Measurements from ENCODE around the gene UBTD1.

UBTD1 gene

GRCh38 chr10:97505152-97505551 is 6.4 kb downstream of the UBTD1 start:
- no peak overlapping the region for H3K9ac ChIP-seq (ENCODE audit: low read depth, low read length)
- peaks cover 10% of the 10 kb centered on the region; the same call in 1 of the 2 replicates for H3K4me1 ChIP-seq (ENCODE audit: insufficient read depth, low read length)

GRCh38 chr10:97506199-97506991 is 7.7 kb downstream of the UBTD1 start:
- no peaks in the 10 kb centered on the region for H3K9me3 ChIP-seq (ENCODE audit: insufficient read depth, low read depth, low read length)

More at GRCh38 chr10:97505152-97505551, 6.4 kb downstream of the UBTD1 start:
- Histone ChIP-seq H3K4me3 (ENCODE audit: low read length) (no peak overlapping the region), H3K9me3 (ENCODE audit: insufficient read depth, low read depth, low read length) (no peaks in the 10 kb centered on the region), H3K27ac (ENCODE audit: low read length) (no peak overlapping the region), H3K27me3 (ENCODE audit: insufficient read depth, low read length) (peaks cover 22% of the 10 kb centered on the region), H3K36me3 (ENCODE audit: insufficient read depth, low read depth, low read length) (no peaks in the 10 kb centered on the region)

DNA sequence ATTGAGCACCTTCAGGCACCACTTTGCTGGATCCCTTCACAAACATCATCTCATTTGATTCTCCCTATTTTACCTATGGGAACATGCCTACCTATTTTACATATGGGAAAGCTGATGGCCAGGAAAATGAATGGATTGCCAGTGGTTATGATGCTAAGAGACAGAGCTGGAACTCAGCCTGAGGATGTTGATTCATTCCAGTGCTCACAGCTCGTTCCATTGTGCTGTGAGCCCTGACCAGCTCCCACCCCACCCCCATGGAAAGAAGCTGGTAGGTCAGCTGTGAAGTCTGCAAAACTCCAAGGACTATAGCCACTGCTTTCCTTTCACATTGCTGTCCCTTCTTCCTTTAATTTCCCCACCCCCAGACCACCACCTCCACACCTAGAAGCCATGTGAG is 9.6 kb downstream of the UBTD1 start:
- peaks cover 9% of the 10 kb centered on the region; the same call in 1 of the 2 replicates for H3K4me1 ChIP-seq (ENCODE audit: insufficient read depth, low read length)
- H3K27ac ChIP-seq (ENCODE audit: low read length) = no peak overlapping the region
- no peak overlapping the region for H3K9ac ChIP-seq (ENCODE audit: low read depth, low read length)
- no peaks in the 10 kb centered on the region for H3K36me3 ChIP-seq (ENCODE audit: insufficient read depth, low read depth, low read length)
- no peaks in the 10 kb centered on the region for H3K27me3 ChIP-seq (ENCODE audit: insufficient read depth, low read length)
- H3K4me3 ChIP-seq (ENCODE audit: low read length) = no peak overlapping the region
- no peaks in the 10 kb centered on the region for H3K9me3 ChIP-seq (ENCODE audit: insufficient read depth, low read depth, low read length)

More at GRCh38 chr10:97506199-97506991, 7.7 kb downstream of the UBTD1 start:
- Histone ChIP-seq H3K27ac (ENCODE audit: low read length) (no peak overlapping the region), H3K4me1 (ENCODE audit: insufficient read depth, low read length) (peaks cover 9% of the 10 kb centered on the region; the same call in 1 of the 2 replicates), H3K4me3 (ENCODE audit: low read length) (no peak overlapping the region), H3K9ac (ENCODE audit: low read depth, low read length) (no peak overlapping the region), H3K36me3 (ENCODE audit: insufficient read depth, low read depth, low read length) (no peaks in the 10 kb centered on the region), H3K27me3 (ENCODE audit: insufficient read depth, low read length) (peaks cover 10% of the 10 kb centered on the region; the same call in 1 of the 2 replicates)

DNA sequence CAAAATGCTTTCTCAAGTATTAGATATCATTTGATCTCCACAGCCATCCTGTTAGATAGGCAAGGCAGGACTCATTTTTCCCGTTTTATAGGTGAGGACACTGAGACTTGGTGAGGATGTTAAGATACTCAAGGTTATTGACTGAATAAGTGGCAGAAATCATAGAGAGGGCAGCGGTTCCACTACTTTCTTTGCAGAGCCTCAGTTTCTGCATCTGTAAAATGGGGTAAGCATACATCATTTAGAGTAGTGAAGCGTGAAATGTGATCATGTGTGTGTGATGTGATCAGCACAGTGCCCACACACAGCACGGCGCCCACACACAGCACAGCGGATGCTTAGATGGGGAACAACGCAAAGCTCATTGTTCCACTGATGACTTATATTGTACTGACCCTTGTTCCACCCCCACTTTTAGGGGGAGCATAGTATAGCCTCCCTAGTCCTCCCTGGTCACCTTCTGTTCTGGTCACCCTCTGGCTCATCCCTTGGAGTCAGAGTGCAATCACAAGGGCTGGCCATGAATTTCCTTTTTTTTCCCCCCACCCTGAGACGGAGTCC is 10.5 kb downstream of the UBTD1 start:
- Histone ChIP-seq H3K9me3 (ENCODE audit: insufficient read depth, low read depth, low read length) (no peaks in the 10 kb centered on the region), H3K9ac (ENCODE audit: low read depth, low read length) (no peak overlapping the region), H3K27me3 (ENCODE audit: insufficient read depth, low read length) (no peaks in the 10 kb centered on the region), H3K27ac (ENCODE audit: low read length) (no peak overlapping the region), H3K4me1 (ENCODE audit: insufficient read depth, low read length) (peaks cover 9% of the 10 kb centered on the region; the same call in 1 of the 2 replicates), H3K4me3 (ENCODE audit: low read length) (no peak overlapping the region), H3K36me3 (ENCODE audit: insufficient read depth, low read depth, low read length) (no peaks in the 10 kb centered on the region)

DNA sequence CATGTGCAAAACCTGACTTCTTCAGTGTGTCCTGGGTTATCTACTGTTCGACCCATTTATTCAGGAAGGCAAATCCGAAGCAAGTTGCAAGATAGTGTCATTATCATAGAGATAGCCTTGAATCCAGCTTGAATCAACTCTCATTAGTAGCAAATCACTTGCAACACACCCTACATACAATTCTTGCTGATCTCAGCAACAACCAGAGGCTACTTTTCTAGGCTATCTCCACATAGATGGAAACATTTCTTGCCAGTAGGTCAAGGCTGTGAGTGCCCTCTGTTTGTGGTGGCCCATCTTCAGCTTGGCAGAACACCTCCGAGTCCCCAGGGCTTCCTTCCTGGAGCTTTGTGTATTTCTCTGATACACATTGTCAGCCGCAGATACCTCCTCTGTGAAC is 12.0 kb downstream of the UBTD1 start:
- H3K9ac ChIP-seq (ENCODE audit: low read depth, low read length) = no peak overlapping the region
- no peak overlapping the region for H3K4me3 ChIP-seq (ENCODE audit: low read length)
- H3K27ac ChIP-seq (ENCODE audit: low read length) = no peak overlapping the region
- no peaks in the 10 kb centered on the region for H3K27me3 ChIP-seq (ENCODE audit: insufficient read depth, low read length)
- H3K9me3 ChIP-seq (ENCODE audit: insufficient read depth, low read depth, low read length) = no peaks in the 10 kb centered on the region
- H3K4me1 ChIP-seq (ENCODE audit: insufficient read depth, low read length) = peaks cover 9% of the 10 kb centered on the region; the same call in 1 of the 2 replicates
- H3K36me3 ChIP-seq (ENCODE audit: insufficient read depth, low read depth, low read length) = no peaks in the 10 kb centered on the region

DNA sequence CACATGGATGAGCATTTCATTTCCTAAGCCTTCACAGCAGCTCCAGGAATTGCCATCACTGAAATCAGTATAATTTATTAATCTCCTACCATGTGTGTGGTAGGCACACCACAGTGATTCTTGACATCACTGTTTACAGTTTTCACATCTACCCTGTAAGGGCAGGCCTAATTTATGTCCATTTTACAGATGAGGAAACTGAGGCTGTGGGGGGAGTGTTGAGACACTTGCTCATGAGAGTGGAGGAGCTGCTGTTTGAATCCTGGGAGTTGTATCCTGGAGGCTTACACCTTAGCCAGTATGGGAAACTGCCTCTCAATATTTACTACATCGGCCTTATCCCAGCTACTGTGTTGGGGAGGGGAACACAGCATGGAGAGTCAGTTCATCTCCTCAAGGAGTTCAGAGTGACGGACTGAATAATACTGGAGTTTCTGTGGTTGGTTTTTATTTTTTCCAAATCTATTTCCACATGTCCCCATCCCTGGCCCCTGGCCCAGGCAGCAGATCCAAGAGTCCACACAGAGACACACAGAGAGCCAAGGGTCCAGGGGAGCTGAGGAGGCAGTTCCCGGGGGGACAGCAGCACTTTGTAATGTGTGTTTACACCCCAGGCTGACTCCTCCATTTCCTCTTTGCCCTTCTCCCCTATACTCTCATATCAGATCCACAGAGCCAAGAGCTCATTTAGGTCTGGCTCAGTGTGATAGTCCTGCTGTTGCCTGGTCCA is 13.2 kb downstream of the UBTD1 start:
- Histone ChIP-seq H3K4me1 (ENCODE audit: insufficient read depth, low read length) (peaks cover 9% of the 10 kb centered on the region; the same call in 1 of the 2 replicates), H3K9ac (ENCODE audit: low read depth, low read length) (no peak overlapping the region; the same call in 1 of the 2 replicates), H3K4me3 (ENCODE audit: low read length) (no peak overlapping the region), H3K27ac (ENCODE audit: low read length) (no peak overlapping the region), H3K27me3 (ENCODE audit: insufficient read depth, low read length) (no peaks in the 10 kb centered on the region), H3K36me3 (ENCODE audit: insufficient read depth, low read depth, low read length) (no peaks in the 10 kb centered on the region), H3K9me3 (ENCODE audit: insufficient read depth, low read depth, low read length) (no peaks in the 10 kb centered on the region)

- no peaks in the 10 kb centered on the region for H3K9me3 ChIP-seq (ENCODE audit: insufficient read depth, low read depth, low read length)
- no peaks in the 10 kb centered on the region for H3K36me3 ChIP-seq (ENCODE audit: insufficient read depth, low read depth, low read length)
- no peak overlapping the region for H3K9ac ChIP-seq (ENCODE audit: low read depth, low read length)
- no peak overlapping the region for H3K27ac ChIP-seq (ENCODE audit: low read length)
- H3K27me3 ChIP-seq (ENCODE audit: insufficient read depth, low read length) = no peaks in the 10 kb centered on the region
- peaks cover 6% of the 10 kb centered on the region; the same call in 1 of the 2 replicates for H3K4me1 ChIP-seq (ENCODE audit: insufficient read depth, low read length)
- H3K4me3 ChIP-seq (ENCODE audit: low read length) = no peak overlapping the region
Measured at GRCh38 chr10:97512993-97513392, 14.3 kb downstream of the UBTD1 start.

- no peaks in the 10 kb centered on the region for H3K36me3 ChIP-seq (ENCODE audit: insufficient read depth, low read depth, low read length)
- peaks cover 4% of the 10 kb centered on the region for H3K4me1 ChIP-seq (ENCODE audit: insufficient read depth, low read length)
- H3K27me3 ChIP-seq (ENCODE audit: insufficient read depth, low read length) = no peaks in the 10 kb centered on the region
- no peak overlapping the region for H3K4me3 ChIP-seq (ENCODE audit: low read length)
- no peak overlapping the region for H3K27ac ChIP-seq (ENCODE audit: low read length)
- no peak overlapping the region for H3K9ac ChIP-seq (ENCODE audit: low read depth, low read length)
- no peaks in the 10 kb centered on the region for H3K9me3 ChIP-seq (ENCODE audit: insufficient read depth, low read depth, low read length)
Measured at GRCh38 chr10:97514344-97514743, 15.6 kb downstream of the UBTD1 start.

DNA sequence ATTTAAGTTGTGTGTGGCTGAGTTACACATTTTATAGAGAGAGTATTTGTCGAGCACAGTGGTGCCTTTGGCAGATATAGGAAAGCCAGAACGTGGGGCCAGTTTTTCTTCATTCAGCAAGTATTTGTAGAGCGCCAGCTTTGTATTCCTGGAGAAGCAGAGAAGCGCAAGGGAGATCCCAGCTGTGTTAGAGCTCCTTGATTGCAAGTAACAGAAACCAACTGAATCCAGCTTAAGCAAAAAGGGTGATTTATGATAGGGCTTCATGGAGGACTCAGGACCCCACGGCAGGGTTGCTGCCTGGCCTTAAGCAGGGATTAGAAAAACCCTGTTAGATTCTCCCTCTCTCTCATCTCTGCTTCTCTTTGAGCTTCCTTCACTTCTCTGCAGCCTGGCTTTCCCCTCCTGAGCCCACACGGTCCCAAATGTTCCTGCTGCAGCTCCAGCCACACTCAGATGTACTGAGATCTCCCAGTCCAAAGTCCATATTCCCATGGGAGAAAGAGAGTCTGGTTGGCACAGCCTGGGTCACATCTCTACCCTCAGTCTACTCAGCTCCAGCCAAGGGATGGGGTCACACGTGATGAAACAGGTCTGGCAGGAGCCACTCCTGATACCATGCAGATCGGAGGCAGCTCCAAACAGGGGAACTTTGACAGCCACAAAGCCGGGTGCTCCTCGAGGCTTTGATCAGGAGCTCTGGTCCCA is 16.7 kb downstream of the UBTD1 start:
- no peak overlapping the region for H3K4me3 ChIP-seq (ENCODE audit: low read length)
- H3K27me3 ChIP-seq (ENCODE audit: insufficient read depth, low read length) = no peaks in the 10 kb centered on the region
- H3K4me1 ChIP-seq (ENCODE audit: insufficient read depth, low read length) = peaks cover 13% of the 10 kb centered on the region
- no peak overlapping the region for H3K9ac ChIP-seq (ENCODE audit: low read depth, low read length)
- H3K27ac ChIP-seq (ENCODE audit: low read length) = no peak overlapping the region
- H3K9me3 ChIP-seq (ENCODE audit: insufficient read depth, low read depth, low read length) = no peaks in the 10 kb centered on the region
- H3K36me3 ChIP-seq (ENCODE audit: insufficient read depth, low read depth, low read length) = no peaks in the 10 kb centered on the region

- H3K4me1 ChIP-seq (ENCODE audit: insufficient read depth, low read length) = peaks cover 23% of the 10 kb centered on the region
- no peak overlapping the region for H3K27ac ChIP-seq (ENCODE audit: low read length)
- no peaks in the 10 kb centered on the region for H3K36me3 ChIP-seq (ENCODE audit: insufficient read depth, low read depth, low read length)
- H3K9me3 ChIP-seq (ENCODE audit: insufficient read depth, low read depth, low read length) = no peaks in the 10 kb centered on the region
- H3K9ac ChIP-seq (ENCODE audit: low read depth, low read length) = no peak overlapping the region
- no peak overlapping the region for H3K4me3 ChIP-seq (ENCODE audit: low read length)
- H3K27me3 ChIP-seq (ENCODE audit: insufficient read depth, low read length) = no peaks in the 10 kb centered on the region
Measured at GRCh38 chr10:97517096-97517750, 18.5 kb downstream of the UBTD1 start.

GRCh38 chr10:97517778-97518300 is 19.1 kb downstream of the UBTD1 start:
- Histone ChIP-seq H3K9ac (ENCODE audit: low read depth, low read length) (no peak overlapping the region), H3K36me3 (ENCODE audit: insufficient read depth, low read depth, low read length) (no peaks in the 10 kb centered on the region), H3K4me1 (ENCODE audit: insufficient read depth, low read length) (peaks cover 23% of the 10 kb centered on the region), H3K9me3 (ENCODE audit: insufficient read depth, low read depth, low read length) (no peaks in the 10 kb centered on the region), H3K4me3 (ENCODE audit: low read length) (no peak overlapping the region), H3K27ac (ENCODE audit: low read length) (no peak overlapping the region), H3K27me3 (ENCODE audit: insufficient read depth, low read length) (no peaks in the 10 kb centered on the region)
